Testis (tissue), 3 donors: ENCODE results near the gene GPR137. TPM values are rescaled to one million over a fixed set of nuclear protein-coding genes. Genes with fewer than 3 reads are reported as not detected.

Source experiments
- DNase-seq: peaks from one replicate; pipeline ENCODE4 v3.0.0-alpha.2; 2019
- H3K27ac ChIP-seq, 2 donors: fragments of 200-600 bp; sonication (generic); one replicate each; pipeline ENCODE4 v1.5.1; 2019
- H3K27me3 ChIP-seq: fragments of 200-600 bp; sonication (generic); one replicate; pipeline ENCODE4 v1.5.1; 2019
- H3K36me3 ChIP-seq: fragments of 200-600 bp; sonication (generic); one replicate; pipeline ENCODE4 v1.5.1; 2017; ENCODE audit warnings: low read depth; ENCODE audit errors: missing control alignments
- H3K4me1 ChIP-seq: fragments of 200-600 bp; sonication (generic); one replicate; pipeline ENCODE4 v1.5.1; 2019
- H3K4me3 ChIP-seq, 2 donors: fragments of 200-600 bp; sonication (generic); one replicate each; pipeline ENCODE4 v1.5.1; 2017 to 2019
- H3K9me3 ChIP-seq: fragments of 200-600 bp; sonication (generic); one replicate; pipeline ENCODE4 v1.5.1; 2017
- CTCF ChIP-seq, 3 experiments: fragments of 450-650 bp in 2 of 3; fragments of 200-600 bp in 1 of 3; sonication (generic) in 1 of 3; IDR thresholded peaks; one replicate each; pipeline ENCODE4 v1.5.1; 2016 to 2019; ENCODE audit warnings: antibody characterized with exemption in 3 of 3, mild to moderate bottlenecking in 2 of 3, moderate library complexity in 1 of 3
- POLR2A ChIP-seq: fragments of 450-650 bp; IDR thresholded peaks from one replicate; pipeline ENCODE4 v1.6.1; 2017; ENCODE audit warnings: antibody characterized with exemption, mild to moderate bottlenecking, moderate library complexity
- WGBS, 2 donors: methylation state at CpG; one replicate each; pipeline ENCODE4 v1.1.5; 2018; 5-methylcytosine and 5-hydroxymethylcytosine counted together
- intact Hi-C: fragments of 100-400 bp; cut with DNase I; formaldehyde crosslinking; loops from one replicate; pipeline ENCODE4 v1.15.1; 2023; ENCODE audit warnings: low total_unique reads
- polyA plus RNA-seq: library from polyadenylated mRNA; stranded (reverse); fragments of 350-450 nt; fragmentation: Illumina TruSeq; extraction: RNeasy Lipid Tissue Mini Kit (QIAGEN cat#74804); gene quantifications from one replicate; pipeline ENCODE4 v1.2.3, GENCODE V29; 2014; ENCODE audit warnings: low read depth, low replicate concordance; ENCODE audit not compliant: insufficient read depth
- total RNA-seq, 2 donors: library from RNA; depleted of rRNA; stranded (reverse); fragments of >200 nt; gene quantifications; one replicate each; pipeline ENCODE4 v1.2.3, GENCODE V29; 2016

GPR137 gene
- total and polyA plus RNA-seq, 3 donors from 2014 or later = 204 to 390 (median 230) TPM

GRCh38 chr11:64239662-64240434 is 45.8 kb upstream of the GPR137 start:
- peaks cover 34% of the 10 kb centered on the region for H3K4me1 ChIP-seq
- intact Hi-C loops = no loop called here
- no peak for DNase-seq
- TF ChIP-seq CTCF (IDR thresholded peaks at IDR 0.05) (no peak), POLR2A (no peak)
- H3K36me3 ChIP-seq = no peaks in the 10 kb centered on the region
- H3K27ac ChIP-seq = peak overlapping the region; percentile 92 to 99
- WGBS, 2 donors = 73 to 75% methylated on average over 11 of the region's 11 CpGs
- no peaks in the 10 kb centered on the region for H3K27me3 ChIP-seq
- peak overlapping the region; percentile 68 to 97 for H3K4me3 ChIP-seq
- H3K9me3 ChIP-seq = no peaks in the 10 kb centered on the region

GRCh38 chr11:64240435-64241240 is 45.0 kb upstream of the GPR137 start, which contains the start of gene FKBP2:
TSS of gene FKBP2 (plus strand) at chr11:64241095. CDS start at chr11:64242388, 1,293 bp downstream.
- Histone ChIP-seq H3K27me3 (no peaks in the 10 kb centered on the region), H3K36me3 (no peaks in the 10 kb centered on the region), H3K27ac (peak within 1 kb of the TSS; percentile 92 to 99), H3K9me3 (no peaks in the 10 kb centered on the region), H3K4me1 (peaks cover 34% of the 10 kb centered on the region), H3K4me3 (peak within 1 kb of the TSS; percentile 68 to 97)
- TF ChIP-seq POLR2A = no peak
- TF ChIP-seq CTCF (IDR thresholded peaks at IDR 0.05) = no peak
- WGBS, 2 donors = 1 to 3% methylated on average over 13 to 58 of the region's 58 CpGs
- peak; percentile 97 for DNase-seq
- intact Hi-C loops = no loop called here

- WGBS, 2 donors = 0 to 2% methylated on average over 21 to 24 of the region's 24 CpGs
- Histone ChIP-seq H3K9me3 (no peaks in the 10 kb centered on the region), H3K4me3 (peak overlapping the region; percentile 68 to 97), H3K27me3 (no peaks in the 10 kb centered on the region), H3K4me1 (peaks cover 36% of the 10 kb centered on the region), H3K27ac (peak overlapping the region; percentile 92 to 99), H3K36me3 (no peaks in the 10 kb centered on the region)
- intact Hi-C loops = no loop called here
- TF ChIP-seq POLR2A = no peak
- no peak for TF ChIP-seq CTCF (IDR thresholded peaks at IDR 0.05)
- DNase-seq = no peak
Observed at GRCh38 chr11:64241241-64241490, 44.5 kb upstream of the GPR137 start.

GRCh38 chr11:64241491-64242374 is 43.9 kb upstream of the GPR137 start:
- Histone ChIP-seq H3K9me3 (no peaks in the 10 kb centered on the region), H3K36me3 (no peaks in the 10 kb centered on the region), H3K4me1 (peaks cover 36% of the 10 kb centered on the region), H3K27me3 (no peaks in the 10 kb centered on the region), H3K27ac (peak overlapping the region; percentile 92 to 99), H3K4me3 (peak overlapping the region; percentile 68 to 97)
- DNase-seq = peak; percentile 99
- intact Hi-C loops = no loop called here
- WGBS, 2 donors = 1% methylated on average over 43 to 56 of the region's 63 CpGs
- no peak for TF ChIP-seq CTCF (IDR thresholded peaks at IDR 0.05)
- no peak for TF ChIP-seq POLR2A
